Fibroblast of lung (primary cell): ENCODE measurements around the gene CEP41.

ENCODE experiments used
- CTCF ChIP-seq, 2 donors: IDR thresholded peaks in 1 of 2; conservative IDR thresholded peaks in 1 of 2; 1 replicate in 1 of 2; 2 replicates in 1 of 2; pipeline ENCODE4 v1.5.1; 2011 to 2012; ENCODE audit warnings: low read length in 2 of 2, control low read depth in 1 of 2, inconsistent platforms in 1 of 2, low read depth in 1 of 2, mild to moderate bottlenecking in 1 of 2
- EZH2 ChIP-seq: IDR thresholded peaks from 2 replicates; pipeline ENCODE4 v1.5.1; 2012; ENCODE audit warnings: low read length, control low read depth, mild to moderate bottlenecking; ENCODE audit errors: missing control alignments

GRCh38 chr7:130365511-130366441 lies 75.0 kb downstream of the CEP41 start:
- TF ChIP-seq CTCF (conservative IDR thresholded peaks at IDR 0.05 in 1 of 2, IDR thresholded peaks at IDR 0.05 in 1 of 2; ENCODE audit: low read depth in 1 of 2, low read length in 2 of 2): no peak
- no peak for TF ChIP-seq EZH2
